ENCODE data around the gene TSPAN32.

The TSPAN32 gene

GRCh38 chr11:2367266-2368160, 65.7 kb downstream of the TSPAN32 start:
- DNase-seq: no peak
